ENCODE data around the gene SLC7A10.

SLC7A10 gene

GRCh38 chr19:33163481-33163880 is 62.2 kb downstream of the SLC7A10 start:
- in situ Hi-C loops (cut with HindIII; ENCODE audit: low sequenced_read_pairs) = no loop called here
- H3K4me3 ChIP-seq (ENCODE audit: low read depth, low read length) = no peak overlapping the region
- DNase-seq (ENCODE audit: low read depth) = no peak
- TF ChIP-seq CTCF (IDR thresholded peaks at IDR 0.05; ENCODE audit: low read depth, low read length, missing control alignments) = no peak

- no peak overlapping the region for H3K4me3 ChIP-seq (ENCODE audit: low read depth, low read length)
- in situ Hi-C loops (cut with HindIII; ENCODE audit: low sequenced_read_pairs) = no loop called here
- no peak for TF ChIP-seq CTCF (IDR thresholded peaks at IDR 0.05; ENCODE audit: low read depth, low read length, missing control alignments)
- no peak for DNase-seq (ENCODE audit: low read depth)
These were observed 64.4 kb downstream of the SLC7A10 start for GRCh38 chr19:33161201-33161600.

- in situ Hi-C loops (cut with HindIII; ENCODE audit: low sequenced_read_pairs) = no loop called here
- no peak for DNase-seq (ENCODE audit: low read depth)
- no peak overlapping the region for H3K4me3 ChIP-seq (ENCODE audit: low read depth, low read length)
- no peak for TF ChIP-seq CTCF (IDR thresholded peaks at IDR 0.05; ENCODE audit: low read depth, low read length, missing control alignments)
These were observed 65.8 kb downstream of the SLC7A10 start for GRCh38 chr19:33159893-33160292.

- DNase-seq (ENCODE audit: low read depth) = no peak
- in situ Hi-C loops (cut with HindIII; ENCODE audit: low sequenced_read_pairs) = no loop called here
- TF ChIP-seq CTCF (IDR thresholded peaks at IDR 0.05; ENCODE audit: low read depth, low read length, missing control alignments) = no peak
- no peak overlapping the region for H3K4me3 ChIP-seq (ENCODE audit: low read depth, low read length)
These were observed 66.5 kb downstream of the SLC7A10 start for GRCh38 chr19:33159149-33159548.
